ENCODE data around the gene TGM6.

The TGM6 gene

DNA sequence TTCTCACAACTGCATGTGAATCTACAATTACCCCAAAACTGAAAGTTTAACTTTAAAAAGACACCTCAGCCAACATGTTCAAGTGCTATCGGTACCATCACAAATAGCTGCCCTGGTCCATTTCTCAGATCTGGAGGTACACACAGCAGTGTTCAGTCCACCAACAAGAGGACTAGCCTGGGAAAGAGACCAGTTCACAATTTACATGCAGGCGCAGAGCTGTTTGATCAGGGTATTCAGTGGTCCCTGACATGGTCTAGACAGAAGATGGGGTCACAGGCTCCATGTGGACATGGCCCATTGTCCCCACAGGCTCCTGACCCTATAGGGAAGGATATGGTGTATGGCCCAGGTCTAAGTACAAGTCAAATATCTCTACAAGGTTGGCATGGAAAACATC, 15.6 kb upstream of the TGM6 start:
- DNase-seq, result no peak

DNA sequence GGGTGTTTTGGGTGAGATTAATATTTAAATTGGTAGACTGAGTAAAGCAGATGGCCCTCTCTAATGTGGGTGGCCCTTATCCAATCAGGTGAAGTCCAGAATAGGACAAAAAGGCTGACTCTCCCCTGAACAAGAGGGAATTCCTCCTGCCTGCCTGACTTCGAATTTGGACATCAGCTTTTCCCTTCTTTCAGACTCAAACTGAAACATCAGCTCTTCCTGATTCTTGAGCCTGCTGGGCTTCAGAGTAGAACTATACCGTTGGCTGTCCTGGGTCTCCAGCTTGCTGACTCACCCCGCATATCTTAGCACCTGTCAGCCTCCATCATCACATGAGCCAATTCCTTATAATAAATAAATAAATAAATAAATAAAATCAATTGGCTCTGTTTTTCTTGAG, 15.0 kb upstream of the TGM6 start:
- DNase-seq, result no peak

DNA sequence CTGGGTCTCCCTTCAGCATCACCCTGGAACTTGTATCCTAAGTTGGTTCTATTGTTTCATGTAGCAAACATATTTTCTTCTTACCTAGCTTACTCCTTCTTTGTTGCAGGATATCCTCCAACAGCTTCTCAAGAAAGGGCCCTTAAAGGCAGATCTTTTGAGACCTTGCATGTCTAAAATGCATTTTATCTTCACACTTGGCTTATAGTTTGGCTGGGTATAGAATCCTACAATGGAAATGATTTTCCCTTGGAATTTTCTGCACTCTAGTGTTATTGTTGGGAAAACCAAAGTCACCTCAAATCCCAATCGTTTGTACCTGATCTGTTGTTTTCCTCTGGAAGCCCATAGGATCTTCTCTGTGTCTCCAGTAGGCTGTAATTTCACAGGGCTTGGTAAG, 12.1 kb upstream of the TGM6 start:
- DNase-seq, result no peak

DNA sequence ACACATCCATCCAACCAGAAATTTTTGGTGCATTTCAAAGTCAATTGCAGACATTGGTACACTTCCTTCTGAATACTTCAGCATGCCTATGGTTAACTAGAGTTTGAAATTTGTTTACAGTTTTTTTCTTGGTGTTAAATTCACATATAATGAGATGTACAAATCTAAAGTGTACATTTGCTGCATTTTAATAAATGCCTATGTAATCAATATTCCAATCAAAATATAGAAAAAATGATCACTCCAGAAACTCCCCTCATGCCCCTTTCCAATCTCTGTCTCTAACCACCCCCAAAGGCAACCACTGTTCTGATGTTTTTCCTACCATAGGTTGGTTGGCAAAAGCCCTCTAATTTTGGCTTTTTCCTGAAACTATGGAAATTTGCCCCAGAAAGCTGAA, 7.6 kb upstream of the TGM6 start:
- DNase-seq, result no peak

DNA sequence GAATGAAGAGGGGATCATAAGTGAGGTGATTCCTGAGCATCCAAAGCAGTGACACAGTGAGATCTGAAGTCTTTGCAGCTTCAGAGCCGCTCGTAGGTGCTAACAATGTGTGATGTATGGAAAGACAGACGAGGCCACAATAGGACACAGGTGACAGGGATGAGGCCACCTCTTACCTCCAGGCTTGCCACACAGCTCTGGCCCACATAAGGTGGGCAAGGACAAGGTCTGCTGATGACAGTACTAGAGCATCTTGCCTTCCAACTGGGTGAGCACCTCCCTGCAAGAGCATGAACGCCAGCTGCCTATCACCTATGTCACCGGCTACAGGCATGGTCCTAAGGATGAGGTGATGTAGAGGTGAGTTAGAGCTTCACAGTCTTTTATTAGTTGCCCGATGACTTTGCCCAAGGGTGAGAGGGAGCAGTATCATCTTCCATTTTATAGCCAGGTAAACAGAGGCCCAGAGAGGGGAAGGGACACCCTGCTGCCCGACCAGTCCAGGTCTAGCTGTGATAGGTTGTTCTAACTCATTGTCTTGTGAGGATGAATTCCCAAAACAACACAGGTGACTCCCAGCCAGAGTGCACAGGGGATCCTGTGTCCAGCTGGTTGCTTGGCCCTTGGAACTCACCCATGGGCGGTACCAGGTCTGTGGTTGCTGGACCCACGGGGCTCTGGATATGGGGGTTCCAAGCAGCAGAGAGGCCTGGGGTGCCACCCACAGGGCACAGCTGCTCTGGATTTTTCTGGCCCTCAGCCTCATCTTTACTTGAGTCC, 6.2 kb upstream of the TGM6 start:
- DNase-seq, result no peak

DNA sequence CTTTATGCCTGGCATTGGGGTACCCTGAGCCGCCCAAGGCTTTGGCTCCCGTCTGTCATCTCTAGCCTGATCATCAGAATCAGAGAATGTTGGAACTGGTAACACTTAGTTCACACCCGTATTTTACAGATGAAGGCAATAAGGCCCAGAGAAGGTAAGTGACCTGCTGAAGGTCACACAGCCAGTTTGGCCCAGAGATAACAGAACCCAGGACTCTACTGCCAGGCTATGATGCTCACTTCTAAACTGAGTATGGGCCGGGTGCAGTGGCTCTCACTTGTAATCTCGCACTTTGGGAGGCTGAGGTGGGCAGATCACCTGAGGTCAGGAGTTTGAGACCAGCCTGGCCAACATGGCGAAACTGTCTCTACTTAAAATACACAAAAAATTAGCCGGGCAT, 1.8 kb upstream of the TGM6 start:
- DNase-seq, result no peak

DNA sequence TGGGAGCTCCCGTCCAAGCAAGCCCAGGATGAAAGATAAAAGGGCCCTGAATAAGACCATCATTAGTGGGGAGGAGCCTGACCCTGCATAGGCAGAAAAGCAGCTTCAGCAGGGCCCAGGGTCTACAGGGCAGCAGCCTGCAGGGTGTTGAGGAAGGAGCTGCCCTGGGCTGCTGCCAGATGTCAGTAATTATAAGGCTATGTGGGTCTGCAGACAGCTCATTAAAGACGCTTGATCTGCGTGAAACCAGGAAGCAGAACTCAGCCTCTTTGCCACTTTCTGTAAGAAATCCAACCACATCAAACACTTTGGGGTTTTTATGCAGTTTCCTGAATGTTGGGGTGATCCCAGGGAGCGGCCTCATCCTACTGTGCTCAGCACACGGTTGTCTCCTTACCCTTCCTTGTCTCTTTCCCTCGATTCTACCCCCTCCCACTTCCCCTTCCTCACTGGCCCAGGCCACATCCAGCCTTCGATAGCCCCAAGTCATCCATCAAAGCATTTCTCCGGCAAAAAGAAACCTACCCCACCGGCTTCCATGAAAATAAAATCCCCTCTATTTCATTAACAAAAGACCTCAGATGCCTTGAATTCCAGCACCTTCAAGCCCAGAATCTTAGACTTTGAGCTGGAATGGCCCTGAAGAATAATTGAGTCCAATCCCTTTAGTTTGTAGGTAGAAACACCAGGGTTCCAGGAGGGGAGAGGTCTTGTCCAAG, 1.0 kb upstream of the TGM6 start:
- peak; percentile 45 for DNase-seq

DNA sequence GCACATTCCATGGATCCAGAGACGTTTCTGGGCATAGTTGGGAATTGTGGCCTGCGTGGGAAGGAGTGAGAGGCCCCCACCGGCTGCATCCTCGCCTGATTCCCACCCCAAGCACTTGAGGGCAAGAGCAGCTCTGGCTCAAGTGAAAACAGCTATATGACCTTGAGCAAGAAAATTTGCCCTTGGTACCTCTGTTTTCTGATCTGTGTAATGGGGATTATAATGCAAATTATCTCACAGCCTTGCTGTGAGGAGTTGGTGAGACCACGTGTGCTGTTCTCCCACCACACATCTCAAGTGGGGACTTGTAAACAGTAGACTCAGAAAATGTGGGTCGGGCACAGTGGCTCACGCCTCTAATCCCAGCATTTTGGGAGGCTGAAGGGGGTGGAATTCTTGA, 602 bp downstream of the TGM6 start:
- DNase-seq, result no peak

DNA sequence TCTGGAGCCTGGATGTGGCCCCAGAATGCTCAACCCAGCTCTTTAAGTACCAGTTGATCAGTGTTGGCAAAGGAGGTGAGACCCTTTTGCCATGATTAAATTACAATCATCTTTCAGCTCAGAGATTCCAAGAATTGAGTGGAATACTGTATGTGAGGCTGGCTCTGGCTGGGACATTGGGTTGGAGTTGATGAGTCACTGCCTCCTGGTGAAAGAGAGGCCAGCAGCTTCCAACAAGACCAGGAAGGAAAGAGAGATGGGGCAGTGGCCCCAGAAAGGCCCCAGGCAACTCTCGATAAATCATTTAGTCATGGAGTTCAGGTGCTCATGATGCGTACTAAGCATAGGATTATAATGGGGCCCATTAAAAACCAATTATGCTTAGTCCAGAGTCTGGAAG, 2.1 kb downstream of the TGM6 start:
- no peak for DNase-seq

DNA sequence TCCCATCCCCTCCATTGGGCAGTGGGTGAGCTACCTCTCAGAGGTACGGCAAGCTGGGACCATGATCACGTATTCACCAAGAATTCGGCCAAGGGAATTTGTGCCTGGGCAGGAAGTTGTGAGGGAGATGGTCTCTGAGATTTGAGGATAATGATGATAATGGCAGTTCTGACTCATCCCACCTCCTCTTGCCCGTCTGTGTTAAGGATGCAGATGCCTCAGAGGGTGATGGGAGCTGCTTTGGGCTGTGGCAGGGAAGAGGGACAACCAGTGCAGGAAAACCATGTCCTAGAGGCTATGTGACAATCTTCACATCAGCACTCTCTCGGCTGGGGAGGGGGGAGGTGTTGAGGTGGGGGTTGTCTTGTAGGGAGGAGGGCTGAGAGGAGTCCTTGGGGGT, 4.3 kb downstream of the TGM6 start:
- DNase-seq, result no peak

DNA sequence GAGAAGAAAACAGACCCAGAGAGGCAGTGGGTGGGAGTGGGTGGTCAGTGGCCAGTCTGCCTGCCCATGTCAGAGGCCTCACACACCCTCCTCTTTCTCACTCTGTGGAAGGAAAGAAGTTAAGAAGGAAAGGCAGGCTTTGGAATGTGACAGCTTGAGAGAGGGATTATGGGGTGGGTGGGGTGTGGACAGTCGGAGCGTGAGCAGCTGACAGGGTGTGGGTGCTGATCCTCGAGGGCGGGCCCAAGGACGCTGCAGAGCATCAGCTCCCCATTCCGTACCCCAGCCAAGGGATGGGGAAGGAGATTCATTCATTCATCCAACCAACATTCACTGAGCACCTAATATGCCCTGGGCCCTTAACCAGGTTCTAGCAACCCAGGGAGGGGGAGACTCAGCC, 4.8 kb downstream of the TGM6 start:
- DNase-seq, result no peak

DNA sequence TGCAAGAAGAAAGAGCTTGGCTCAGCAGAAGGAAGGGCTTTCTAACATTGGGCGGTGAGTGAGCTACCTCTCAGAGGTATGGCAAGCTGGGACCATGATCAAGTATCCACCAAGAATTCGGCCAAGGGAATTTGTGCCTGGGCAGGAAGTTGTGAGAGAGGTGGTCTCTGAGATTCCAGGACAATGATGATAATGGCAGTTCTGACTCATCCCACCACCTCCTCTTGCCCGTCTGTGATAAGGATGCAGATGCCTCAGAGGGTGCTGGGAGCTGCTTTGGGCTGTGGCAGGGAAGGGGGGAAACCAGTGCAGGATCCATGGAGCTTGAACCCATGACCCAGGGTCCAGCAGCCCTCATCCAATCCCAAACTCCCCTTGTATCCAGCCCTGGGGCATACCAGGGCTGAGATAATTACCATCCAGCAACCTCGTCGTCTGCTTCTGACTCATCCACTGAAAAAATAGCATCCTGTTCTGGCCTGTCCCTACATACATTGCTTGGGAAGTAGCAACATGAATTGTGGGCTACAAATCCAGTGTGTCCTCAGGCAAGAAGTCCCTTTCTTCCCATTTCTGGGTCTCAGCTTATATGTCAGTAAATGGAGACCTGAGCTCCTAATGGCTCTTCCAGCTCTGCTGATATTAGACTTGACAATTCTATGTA, 5.9 kb downstream of the TGM6 start:
- DNase-seq, result no peak

DNA sequence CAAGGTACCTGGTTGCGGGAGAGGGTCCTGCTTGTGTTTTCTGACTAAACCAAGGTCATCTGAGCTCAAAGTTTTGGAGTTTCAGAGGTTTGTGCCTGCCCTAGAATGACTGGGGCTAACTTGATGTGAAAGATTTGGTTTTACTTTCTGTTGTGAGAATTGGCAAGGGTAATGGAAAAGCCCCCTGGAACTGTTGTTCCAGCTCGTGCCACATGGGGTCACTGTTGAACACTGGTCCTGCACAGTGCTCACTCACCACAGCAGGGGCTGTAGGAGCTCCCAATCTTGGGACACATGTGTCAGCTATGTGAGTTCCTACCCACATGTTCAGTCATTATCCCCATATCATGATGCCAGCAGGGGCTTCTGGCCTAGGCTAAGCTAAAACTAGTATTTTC, 6.5 kb downstream of the TGM6 start:
- peak; percentile 37 for DNase-seq

DNA sequence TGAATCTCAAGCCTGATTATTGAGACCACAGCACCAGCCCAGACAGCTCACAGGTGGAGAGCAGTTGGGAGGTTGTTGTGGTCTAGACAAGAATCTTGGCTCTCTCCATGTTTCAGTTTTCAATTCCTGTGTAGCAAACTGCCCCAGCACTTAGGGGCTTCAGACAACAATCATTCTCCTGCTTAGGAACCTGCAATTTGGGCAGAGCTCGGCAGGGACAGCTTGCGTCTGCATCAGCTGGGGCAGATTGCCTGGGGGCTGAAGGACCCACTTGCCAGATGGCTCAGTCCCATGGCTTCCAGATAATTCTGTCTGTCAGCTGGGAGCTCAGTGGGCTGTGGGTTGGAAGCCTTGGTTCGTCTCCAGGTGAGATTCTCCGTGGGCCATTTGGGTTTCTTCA, 6.9 kb downstream of the TGM6 start:
- DNase-seq, result no peak

DNA sequence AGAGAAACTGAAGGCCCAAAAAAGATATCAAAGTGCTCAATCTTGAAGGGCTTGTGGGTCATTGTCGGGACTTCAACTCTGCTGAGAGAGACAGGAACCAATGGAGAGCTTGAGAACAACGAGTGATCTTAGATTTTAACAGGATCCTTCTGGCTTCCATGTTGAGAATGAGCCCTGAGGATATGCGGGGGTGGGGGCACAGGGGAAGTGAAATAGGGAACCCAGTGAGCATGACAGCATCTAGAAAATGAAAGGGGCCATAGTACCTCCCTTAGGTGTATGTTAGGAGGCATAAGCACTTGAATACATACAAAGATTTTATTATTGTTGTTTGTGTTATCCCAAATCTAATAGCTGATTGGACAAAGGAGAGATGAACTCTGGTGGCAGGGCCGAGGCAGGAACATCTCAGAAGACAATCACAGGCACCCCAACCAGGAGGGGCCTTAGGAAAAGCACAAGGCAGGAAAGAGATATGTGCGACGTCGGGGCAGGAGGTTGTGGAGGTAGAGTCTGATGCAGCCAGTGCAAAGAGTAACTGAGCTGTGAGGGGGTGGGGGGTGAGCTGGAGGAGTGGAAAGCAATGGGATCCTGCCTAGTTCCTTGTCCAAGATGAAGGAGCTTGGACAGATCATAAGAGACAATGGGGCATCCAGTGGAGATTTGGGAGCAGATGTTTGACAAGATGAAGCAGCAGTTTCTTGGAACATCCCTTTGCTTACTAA, 10.4 kb downstream of the TGM6 start:
- no peak for DNase-seq

DNA sequence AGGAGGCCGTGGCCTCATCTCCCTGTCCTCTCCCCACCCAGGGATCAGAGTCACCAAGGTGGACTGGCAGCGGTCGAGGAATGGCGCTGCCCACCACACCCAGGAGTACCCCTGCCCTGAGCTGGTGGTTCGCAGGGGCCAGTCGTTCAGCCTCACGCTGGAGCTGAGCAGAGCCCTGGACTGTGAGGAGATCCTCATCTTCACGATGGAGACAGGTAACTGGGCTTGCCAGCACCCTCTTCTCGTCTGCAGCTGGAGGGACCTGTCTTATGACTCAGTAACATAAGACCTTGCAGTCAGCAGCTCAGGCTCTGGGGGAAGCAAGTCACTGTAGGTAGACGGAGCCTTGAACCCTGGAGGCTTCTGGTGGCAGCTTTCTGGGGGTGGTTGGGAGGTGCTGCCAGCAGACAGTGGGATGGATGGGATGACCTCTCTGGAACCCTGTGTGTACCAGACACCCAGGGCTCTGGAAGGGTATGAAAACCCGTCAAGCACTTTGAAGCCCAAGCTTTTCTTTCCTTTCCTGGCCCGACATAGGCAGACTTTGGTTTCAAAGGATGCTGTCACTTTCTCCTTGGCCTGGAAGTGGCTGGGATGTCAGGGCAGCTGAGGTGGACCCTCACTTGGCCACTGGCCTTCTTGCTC, 13.8 kb downstream of the TGM6 start:
- no peak for DNase-seq

DNA sequence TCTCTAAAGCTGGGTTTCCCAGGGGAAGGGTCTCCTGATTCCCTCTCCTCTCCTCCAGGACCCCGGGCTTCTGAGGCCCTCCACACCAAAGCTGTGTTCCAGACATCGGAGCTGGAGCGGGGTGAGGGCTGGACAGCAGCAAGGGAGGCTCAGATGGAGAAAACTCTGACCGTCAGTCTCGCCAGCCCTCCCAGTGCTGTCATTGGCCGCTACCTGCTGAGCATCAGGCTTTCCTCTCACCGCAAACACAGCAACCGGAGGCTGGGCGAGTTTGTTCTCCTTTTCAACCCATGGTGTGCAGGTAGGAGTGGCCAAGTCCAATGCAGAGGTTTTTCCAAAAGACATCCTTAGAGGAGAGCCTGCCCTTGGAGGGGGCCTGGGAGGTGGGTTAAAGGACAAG, 14.4 kb downstream of the TGM6 start:
- DNase-seq, result no peak

DNA sequence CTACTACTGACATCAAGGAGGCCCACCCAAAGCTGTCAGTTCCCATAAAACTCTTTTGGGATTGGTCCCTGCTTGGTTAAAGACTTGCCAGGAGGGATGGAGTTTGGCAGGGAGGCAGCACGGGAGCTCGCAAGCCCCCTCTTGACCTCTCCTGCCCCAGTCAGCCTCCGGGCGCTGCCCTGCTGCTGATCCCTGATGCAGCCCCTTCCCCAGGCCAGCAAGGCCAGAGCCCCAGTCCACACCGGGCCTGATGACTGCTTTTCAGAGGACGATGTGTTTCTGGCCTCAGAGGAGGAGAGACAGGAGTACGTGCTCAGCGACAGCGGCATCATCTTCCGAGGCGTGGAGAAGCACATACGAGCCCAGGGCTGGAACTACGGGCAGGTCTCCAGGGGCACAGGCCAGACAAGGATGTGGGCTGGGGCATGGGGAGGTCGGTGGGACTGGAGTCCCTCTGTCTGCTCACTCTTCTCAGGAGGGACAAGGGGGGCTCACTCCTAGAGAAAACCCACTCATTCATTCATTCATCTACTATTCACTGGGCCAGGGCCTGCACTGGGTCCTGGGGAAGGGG, 15.6 kb downstream of the TGM6 start:
- no peak for DNase-seq

DNA sequence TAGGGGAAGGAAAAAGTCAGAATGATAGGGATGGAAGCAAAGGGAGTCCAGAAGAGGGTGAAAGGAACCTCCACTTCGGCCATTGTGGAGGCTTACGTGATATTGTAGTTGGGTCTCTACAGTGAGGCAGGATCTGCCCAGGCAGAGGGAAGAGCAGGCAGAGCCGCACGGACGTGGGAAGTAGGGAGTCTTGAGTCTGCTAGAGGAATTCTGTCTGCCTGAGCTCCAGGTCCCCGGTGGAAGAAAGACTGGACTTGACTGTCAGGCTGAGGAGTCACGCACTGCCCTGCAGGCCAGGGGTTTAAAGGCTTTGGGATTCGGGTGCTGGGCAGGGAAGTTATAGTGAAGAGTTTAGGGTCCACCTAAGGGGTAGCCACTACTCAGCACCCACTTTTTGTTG, 16.4 kb downstream of the TGM6 start:
- DNase-seq, result no peak

DNA sequence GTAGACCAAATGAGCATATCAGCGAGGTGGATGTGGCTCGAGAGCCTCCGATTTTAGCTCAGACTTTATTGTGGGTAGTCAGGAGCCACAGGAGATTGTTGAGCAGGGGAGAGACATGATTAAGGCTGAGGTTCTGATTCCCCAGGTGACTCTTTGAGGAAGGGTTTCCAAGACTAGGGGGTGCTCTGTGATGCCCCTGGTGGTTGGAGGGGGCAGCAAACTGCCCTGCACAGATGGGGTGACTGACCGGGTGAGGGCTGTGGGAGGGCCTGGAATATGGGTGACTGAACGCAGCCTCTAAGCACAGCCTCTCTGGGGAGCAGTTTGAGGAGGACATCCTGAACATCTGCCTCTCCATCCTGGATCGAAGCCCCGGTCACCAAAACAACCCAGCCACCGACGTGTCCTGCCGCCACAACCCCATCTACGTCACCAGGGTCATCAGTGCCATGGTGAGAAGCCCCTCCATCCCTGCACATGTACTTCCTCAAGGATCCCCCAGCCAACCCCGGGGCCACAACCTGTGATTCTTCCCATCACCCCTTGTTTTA, 17.0 kb downstream of the TGM6 start:
- no peak for DNase-seq

DNA sequence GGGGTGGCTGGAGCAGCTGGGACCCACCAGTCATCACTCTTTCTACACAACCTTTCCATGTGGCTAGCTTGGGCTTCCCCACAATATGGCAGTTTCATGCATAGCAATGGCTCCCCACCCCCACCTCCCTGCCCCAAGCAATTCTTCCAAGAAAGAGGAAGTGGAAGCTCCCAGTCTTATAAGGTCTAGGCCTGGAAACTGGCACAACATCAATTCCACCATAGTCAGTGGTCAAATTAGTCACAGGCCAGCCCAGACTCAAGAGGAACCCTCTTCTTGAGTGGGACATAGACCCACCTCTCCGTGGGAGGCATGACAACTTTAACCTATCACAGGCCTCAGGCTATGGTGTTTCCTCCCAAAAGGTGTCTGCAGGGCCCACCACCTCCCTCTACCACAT, 17.7 kb downstream of the TGM6 start:
- no peak for DNase-seq

DNA sequence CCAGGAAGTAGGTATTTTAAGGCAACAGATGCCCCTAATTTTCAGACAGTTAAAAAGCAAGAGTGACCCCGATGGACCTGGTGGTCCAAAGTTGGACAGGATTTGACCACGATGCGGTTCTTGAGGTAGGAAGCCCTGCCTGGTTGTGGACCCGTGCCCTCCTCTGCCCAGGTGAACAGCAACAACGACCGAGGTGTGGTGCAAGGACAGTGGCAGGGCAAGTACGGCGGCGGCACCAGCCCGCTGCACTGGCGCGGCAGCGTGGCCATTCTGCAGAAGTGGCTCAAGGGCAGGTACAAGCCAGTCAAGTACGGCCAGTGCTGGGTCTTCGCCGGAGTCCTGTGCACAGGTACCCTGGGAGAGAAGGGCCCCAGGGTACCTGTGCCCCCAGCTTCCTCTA, 18.7 kb downstream of the TGM6 start:
- no peak for DNase-seq

Measured in CD4-positive, alpha-beta T cell treated with Interleukin-12 subunit alpha and Interleukin-12 subunit beta, for 1 hour (primary cell).